CD14-positive monocyte (primary cell): ENCODE data around the gene CCNC. TPM values are rescaled to one million over a fixed set of nuclear protein-coding genes. Genes with fewer than 3 reads are reported as not detected.
A peak's percentile ranks its signal among the peaks of the same experiment; 100 is the strongest.

Experiments
- DNase-seq, 3 donors: peaks; one replicate each; pipeline ENCODE4 v3.0.0-alpha.2; 2011 to 2022
- H2AFZ ChIP-seq: 2 replicates; pipeline ENCODE4 v1.6.0; 2012; ENCODE audit warnings: mild to moderate bottlenecking, low read depth, low read length, inconsistent platforms; ENCODE audit not compliant: insufficient read depth, poor library complexity, severe bottlenecking
- H3K27ac ChIP-seq, 2 donors: 1 replicate in 1 of 2; 2 replicates in 1 of 2; pipeline ENCODE4 v1.5.1; 2012 to 2013; ENCODE audit warnings: low read length in 2 of 2, control low read depth in 1 of 2, inconsistent platforms in 1 of 2, low read depth in 1 of 2, mild to moderate bottlenecking in 1 of 2
- H3K27me3 ChIP-seq, 2 donors: one replicate each; pipeline versions ENCODE4 v1.6.0 to v1.6.1; 2011 to 2013; ENCODE audit warnings: low read length in 2 of 2; ENCODE audit not compliant: control insufficient read depth in 2 of 2, insufficient read depth in 2 of 2
- H3K36me3 ChIP-seq, 2 donors: replicated peaks in 1 of 2; 1 replicate in 1 of 2; 2 replicates in 1 of 2; pipeline versions ENCODE4 v1.5.1 to v1.6.1; 2012 to 2013; ENCODE audit warnings: low read length in 2 of 2, control low read depth in 1 of 2, inconsistent platforms in 1 of 2, mild to moderate bottlenecking in 1 of 2; ENCODE audit not compliant: insufficient read depth in 2 of 2, control insufficient read depth in 1 of 2
- H3K4me1 ChIP-seq, 2 donors: 1 replicate in 1 of 2; 2 replicates in 1 of 2; pipeline versions ENCODE4 v1.5.1 to v1.6.1; 2012 to 2013; ENCODE audit warnings: low read length in 2 of 2, control low read depth in 1 of 2, inconsistent platforms in 1 of 2, mild to moderate bottlenecking in 1 of 2, moderate library complexity in 1 of 2; ENCODE audit not compliant: insufficient read depth in 2 of 2, control insufficient read depth in 1 of 2
- H3K4me2 ChIP-seq: replicated peaks from 2 replicates; pipeline ENCODE3; 2012; ENCODE audit warnings: low read length, moderate library complexity, mild to moderate bottlenecking; ENCODE audit not compliant: poor library complexity, severe bottlenecking; ENCODE audit errors: extremely low read depth
- H3K4me3 ChIP-seq, 3 experiments: fragments of 200-600 bp in 1 of 3; sonication (generic) in 1 of 3; replicated peaks in 1 of 3; 1 replicate in 2 of 3; 2 replicates in 1 of 3; pipeline ENCODE4 v1.5.1; 2011 to 2013; ENCODE audit warnings: low read length in 3 of 3, mild to moderate bottlenecking in 3 of 3, control low read depth in 2 of 3, low read depth in 2 of 3, inconsistent platforms in 1 of 3, moderate library complexity in 1 of 3
- H3K79me2 ChIP-seq: 2 replicates; pipeline ENCODE4 v1.6.0; 2012; ENCODE audit warnings: mild to moderate bottlenecking, control low read depth, inconsistent platforms, low read length, moderate library complexity; ENCODE audit not compliant: insufficient read depth
- H3K9ac ChIP-seq: 2 replicates; pipeline ENCODE4 v1.6.0; 2017; ENCODE audit warnings: low read length, mild to moderate bottlenecking; ENCODE audit not compliant: insufficient read depth, poor library complexity, severe bottlenecking
- H3K9me3 ChIP-seq, 2 donors: replicated peaks in 1 of 2; 1 replicate in 1 of 2; 2 replicates in 1 of 2; pipeline versions ENCODE4 v1.5.1 to v1.6.1; 2012 to 2013; ENCODE audit warnings: low read length in 2 of 2, control low read depth in 1 of 2; ENCODE audit not compliant: control insufficient read depth in 1 of 2, insufficient read depth in 1 of 2
- H4K20me1 ChIP-seq: 2 replicates; pipeline ENCODE4 v1.6.0; 2012; ENCODE audit warnings: mild to moderate bottlenecking, low read length, control low read depth, moderate library complexity; ENCODE audit not compliant: insufficient read depth
- H3K27ac Mint-ChIP-seq, 7 donors: one replicate each; pipeline ENCODE4 v1.8.0; 2020; ENCODE audit warnings: mild to moderate bottlenecking in 7 of 7, mixed read lengths in 7 of 7, moderate library complexity in 6 of 7, inconsistent platforms in 2 of 7
- H3K27me3 Mint-ChIP-seq, 3 donors: one replicate each; pipeline ENCODE4 v1.8.0; 2021 to 2022; ENCODE audit warnings: low read depth in 3 of 3, mild to moderate bottlenecking in 3 of 3, mixed read lengths in 3 of 3, moderate library complexity in 3 of 3, inconsistent platforms in 1 of 3
- H3K36me3 Mint-ChIP-seq, 2 donors: one replicate each; pipeline ENCODE4 v1.8.0; 2020; ENCODE audit warnings: mixed read lengths in 2 of 2, inconsistent platforms in 1 of 2, mild to moderate bottlenecking in 1 of 2
- H3K4me1 Mint-ChIP-seq: one replicate; pipeline ENCODE4 v1.8.0; 2020; ENCODE audit warnings: mild to moderate bottlenecking, mixed read lengths
- H3K4me3 Mint-ChIP-seq, 2 donors: one replicate each; pipeline ENCODE4 v1.8.0; 2020; ENCODE audit warnings: mild to moderate bottlenecking in 2 of 2, mixed read lengths in 2 of 2, moderate library complexity in 1 of 2
- H3K9me3 Mint-ChIP-seq, 7 donors: one replicate each; pipeline ENCODE4 v1.8.0; 2020 to 2022; ENCODE audit warnings: mixed read lengths in 7 of 7, mild to moderate bottlenecking in 6 of 7, moderate library complexity in 6 of 7, inconsistent platforms in 2 of 7
- CTCF ChIP-seq: fragments of 200-600 bp; IDR thresholded peaks from one replicate; pipeline ENCODE4 v1.8.0; 2022; ENCODE audit warnings: antibody characterized with exemption, mild to moderate bottlenecking
- WGBS: methylation state at CpG from one replicate; pipeline ENCODE4 v1.1.5; 2013; ENCODE audit warnings: missing lambda C conversion rate; ENCODE audit not compliant: insufficient coverage; 5-methylcytosine and 5-hydroxymethylcytosine counted together
- intact Hi-C, 2 donors: fragments of 100-400 bp; cut with micrococcal nuclease; formaldehyde crosslinking; loops; one replicate each; pipeline versions ENCODE4 v1.15.0 to v1.15.1; 2023
- polyA minus RNA-seq: library from RNA; depleted of rRNA, polyadenylated mRNA; stranded (reverse); fragments of >200 nt; gene quantifications from 2 replicates; pipeline ENCODE4 v1.2.3, GENCODE V29; 2012
- polyA plus RNA-seq, 3 donors: library from polyadenylated mRNA; depleted of rRNA in 1 of 3; unstranded in 2 of 3; stranded (reverse) in 1 of 3; fragments of 300-500 nt in 2 of 3; fragments of >200 nt in 1 of 3; fragmentation: Illumina TruSeq in 2 of 3; gene quantifications; 1 replicate in 2 of 3; 2 replicates in 1 of 3; pipeline ENCODE4 v1.2.3, GENCODE V29; 2012 to 2021
- total RNA-seq, 12 experiments: library from RNA in 1 of 12; stranded (reverse) in 1 of 12; fragments of 120-200 nt in 1 of 12; gene quantifications; one replicate each; pipeline ENCODE4 v1.2.4 and lab custom pipeline; 2013 to 2026; ENCODE audit warnings: mixed read lengths in 6 of 12, inconsistent platforms in 1 of 12

Gene CCNC
- 42.2 TPM for total RNA-seq (2013)
- polyA plus RNA-seq (10 to 100 TPM; 14.9 to 41.9 (median 35.6) TPM), polyA minus RNA-seq (10.5 and 12.8 TPM in 2 replicates), total RNA-seq (lab: John Stamatoyannopoulos, UW) (22.4 to 54.6 (median 41.0) reads per million in 11 experiments)

- Histone ChIP-seq H3K79me2 (peaks cover 50% of the 10 kb centered on the region), H2AFZ (peak within 1 kb of the TSS; percentile 89), H3K4me1 (peaks cover 6 to 9% of the 10 kb centered on the region in 2 donors), H3K27me3 (no peaks in the 10 kb centered on the region), H3K9me3 (no peaks in the 10 kb centered on the region), H3K27ac (peak within 1 kb of the TSS; percentile 70 to 79), H3K4me2 (peak within 1 kb of the TSS; percentile 88), H4K20me1 (peaks cover 16% of the 10 kb centered on the region), H3K9ac (peak within 1 kb of the TSS; percentile 91), H3K36me3 (no peaks in the 10 kb centered on the region), H3K4me3 (peak within 1 kb of the TSS; percentile 92 to 94 (median 94))
- H3K27ac Mint-ChIP-seq: peak within 1 kb of the TSS; percentile 88 to 95 (median 92)
- no peak for TF ChIP-seq CTCF
- H3K27me3 Mint-ChIP-seq: peaks cover 0 to 4% (median 2%) of the 10 kb centered on the region in 3 donors
- peaks cover 0 to 4% (median 0%) of the 10 kb centered on the region in 7 donors for H3K9me3 Mint-ChIP-seq
- intact Hi-C loops: no loop called here
- peak within 1 kb of the TSS; percentile 98 to 99 for H3K4me3 Mint-ChIP-seq
- H3K36me3 Mint-ChIP-seq: peaks cover 0 to 3% of the 10 kb centered on the region in 2 donors
- DNase-seq: peak; percentile 83 to 85 (median 84)
- H3K4me1 Mint-ChIP-seq: peaks cover 16% of the 10 kb centered on the region
- WGBS: under 1% methylated on average over 48 of the region's 64 CpGs
Observed at GRCh38 chr6:99568103-99568933, at the start of gene CCNC. Gene CCNC, minus strand, starts transcription at chr6:99568660. Its CDS starts 133 bp downstream, at chr6:99568527.

- Histone ChIP-seq H3K9ac (no peak overlapping the region), H3K36me3 (no peaks in the 10 kb centered on the region), H3K4me3 (no peak overlapping the region), H4K20me1 (no peaks in the 10 kb centered on the region), H3K4me1 (peaks cover 21 to 23% of the 10 kb centered on the region in 2 donors), H2AFZ (no peak overlapping the region), H3K27me3 (peaks cover 92 to 95% of the 10 kb centered on the region in 2 donors), H3K79me2 (no peaks in the 10 kb centered on the region), H3K4me2 (no peak overlapping the region), H3K27ac (no peak overlapping the region), H3K9me3 (peaks cover 10 to 49% of the 10 kb centered on the region in 2 donors)
- H3K9me3 Mint-ChIP-seq: peaks cover 5 to 29% (median 24%) of the 10 kb centered on the region in 7 donors
- no peak for TF ChIP-seq CTCF
- H3K27ac Mint-ChIP-seq: no peak overlapping the region
- peak overlapping the region in 1 of 2 donors; percentile 48 for H3K4me3 Mint-ChIP-seq
- no peak for DNase-seq
- H3K27me3 Mint-ChIP-seq: peaks cover 85 to 96% (median 90%) of the 10 kb centered on the region in 3 donors
- WGBS: 86% methylated on average over 1 of the region's 2 CpGs
- peaks cover 0 to 11% of the 10 kb centered on the region in 2 donors for H3K36me3 Mint-ChIP-seq
- intact Hi-C loops: no loop called here
- peaks cover 19% of the 10 kb centered on the region for H3K4me1 Mint-ChIP-seq
Observed at GRCh38 chr6:99617131-99617530, 48.7 kb upstream of the CCNC start.
